Superior temporal gyrus (tissue), 1 donor: ENCODE results near the gene SMYD5.
"Not testable (repeated sequence)": the region's sequence is repeated elsewhere in the genome, so short reads cannot be mapped to it uniquely, and the experiment has no call there.

ENCODE experiments used
- DNase-seq: peaks from one replicate; pipeline ENCODE4 v3.0.0-alpha.2; 2016; ENCODE audit errors: extremely low spot score

The SMYD5 gene

GRCh38 chr2:73214120-73215035 lies at the start of gene SMYD5:
SMYD5 (plus strand) TSS chr2:73214245; CDS start chr2:73214267, 22 bp downstream.
- peak; percentile 84 for DNase-seq

- not testable (repeated sequence) for DNase-seq
These were observed 48.1 kb upstream of the SMYD5 start for GRCh38 chr2:73165978-73166377.

- not testable (repeated sequence) for DNase-seq
These were observed 47.2 kb upstream of the SMYD5 start for GRCh38 chr2:73166813-73167212.

GRCh38 chr2:73168348-73168747 lies 45.7 kb upstream of the SMYD5 start:
- not testable (repeated sequence) for DNase-seq

GRCh38 chr2:73170341-73170740 lies 43.7 kb upstream of the SMYD5 start:
- DNase-seq = not testable (repeated sequence)

GRCh38 chr2:73172963-73173362 lies 41.1 kb upstream of the SMYD5 start:
- no peak for DNase-seq

- no peak for DNase-seq
These were observed 40.3 kb upstream of the SMYD5 start for GRCh38 chr2:73173781-73174180.

- DNase-seq = no peak
These were observed 39.8 kb upstream of the SMYD5 start for GRCh38 chr2:73174244-73174643.

GRCh38 chr2:73174941-73175662 lies 38.9 kb upstream of the SMYD5 start:
- DNase-seq = no peak

- DNase-seq = peak; percentile 33
These were observed 38.3 kb upstream of the SMYD5 start for GRCh38 chr2:73175663-73176204.

GRCh38 chr2:73176205-73176880 lies 37.7 kb upstream of the SMYD5 start:
- DNase-seq = no peak

- peak; percentile 89 for DNase-seq
These were observed 37.0 kb upstream of the SMYD5 start for GRCh38 chr2:73176881-73177644.

GRCh38 chr2:73177645-73178255 lies 36.3 kb upstream of the SMYD5 start:
- DNase-seq = no peak

GRCh38 chr2:73185965-73186364 lies 28.1 kb upstream of the SMYD5 start:
- DNase-seq = no peak

- no peak for DNase-seq
These were observed 26.5 kb upstream of the SMYD5 start for GRCh38 chr2:73187549-73187948.

GRCh38 chr2:73197579-73197978 lies 16.5 kb upstream of the SMYD5 start:
- DNase-seq = no peak

- not testable (repeated sequence) for DNase-seq
These were observed 13.8 kb upstream of the SMYD5 start for GRCh38 chr2:73200281-73200680.

- no peak for DNase-seq
These were observed 11.6 kb upstream of the SMYD5 start, which contains the start of gene NOTO for GRCh38 chr2:73202156-73203054. NOTO (plus strand) TSS chr2:73202574; CDS start chr2:73202667, 93 bp downstream.

- no peak for DNase-seq
These were observed 10.9 kb upstream of the SMYD5 start for GRCh38 chr2:73203055-73203681.
